GM10847 (cell line): Measurements from ENCODE around the gene SPTBN2.

Source experiments
- POLR2A ChIP-seq: IDR thresholded peaks from 2 replicates; pipeline ENCODE4 v1.6.1; 2011; ENCODE audit not compliant: insufficient read length; ENCODE audit errors: extremely low read depth

Gene SPTBN2

GRCh38 chr11:66680966-66681645, 47.9 kb downstream of the SPTBN2 start:
- no peak for TF ChIP-seq POLR2A

- peak; percentile 79 for TF ChIP-seq POLR2A
Measured at GRCh38 chr11:66677599-66678375, 51.2 kb downstream of the SPTBN2 start, which contains the start of gene RBM4B. Gene RBM4B, minus strand, starts transcription at chr11:66677887. Its CDS starts 808 bp downstream, at chr11:66677079.

- TF ChIP-seq POLR2A, result no peak
Measured at GRCh38 chr11:66676931-66677598, 52.0 kb downstream of the SPTBN2 start.

- TF ChIP-seq POLR2A, result no peak
Measured at GRCh38 chr11:66676282-66676919, 52.6 kb downstream of the SPTBN2 start.

- no peak for TF ChIP-seq POLR2A
Measured at GRCh38 chr11:66674964-66675602, 53.9 kb downstream of the SPTBN2 start.

- TF ChIP-seq POLR2A, result no peak
Measured at GRCh38 chr11:66670816-66671215, 58.2 kb downstream of the SPTBN2 start.

GRCh38 chr11:66665369-66665768, 63.6 kb downstream of the SPTBN2 start:
- no peak for TF ChIP-seq POLR2A

GRCh38 chr11:66663741-66664296, 65.2 kb downstream of the SPTBN2 start:
- no peak for TF ChIP-seq POLR2A

- TF ChIP-seq POLR2A, result no peak
Measured at GRCh38 chr11:66659763-66660162, 69.3 kb downstream of the SPTBN2 start.

- TF ChIP-seq POLR2A, result no peak
Measured at GRCh38 chr11:66653123-66653522, 75.9 kb downstream of the SPTBN2 start.

GRCh38 chr11:66652651-66653050, 76.4 kb downstream of the SPTBN2 start:
- TF ChIP-seq POLR2A, result no peak

GRCh38 chr11:66651016-66651415, 78.0 kb downstream of the SPTBN2 start:
- TF ChIP-seq POLR2A, result no peak

- no peak for TF ChIP-seq POLR2A
Measured at GRCh38 chr11:66649903-66650302, 79.1 kb downstream of the SPTBN2 start.

GRCh38 chr11:66646828-66647227, 82.2 kb downstream of the SPTBN2 start:
- TF ChIP-seq POLR2A, result no peak
